Lower leg skin (tissue), 4 donors: ENCODE measurements around the gene PDE8B. TPM values are rescaled to one million over a fixed set of nuclear protein-coding genes. Genes with fewer than 3 reads are reported as not detected.

Experiments
- DNase-seq, 2 donors: peaks; one replicate each; pipeline ENCODE4 v3.0.0-alpha.2; 2019; ENCODE audit warnings: low spot score in 2 of 2
- H3K4me3 ChIP-seq: fragments of 200-600 bp; sonication (generic); 2 replicates; pipeline ENCODE4 v1.5.1; 2017; ENCODE audit warnings: mild to moderate bottlenecking, low read depth; ENCODE audit not compliant: poor library complexity, severe bottlenecking
- CTCF ChIP-seq, 3 donors: fragments of 450-650 bp; IDR thresholded peaks; one replicate each; pipeline ENCODE4 v1.5.1; 2016; ENCODE audit warnings: antibody characterized with exemption in 3 of 3, mild to moderate bottlenecking in 3 of 3, moderate library complexity in 2 of 3
- POLR2A ChIP-seq, 2 donors: fragments of 450-650 bp; IDR thresholded peaks; one replicate each; pipeline ENCODE4 v1.6.1; 2016 to 2017; ENCODE audit warnings: antibody characterized with exemption in 2 of 2, mild to moderate bottlenecking in 1 of 2, moderate library complexity in 1 of 2
- WGBS, 2 donors: methylation state at CpG; one replicate each; pipeline ENCODE4 v1.1.5; 2018; 5-methylcytosine and 5-hydroxymethylcytosine counted together
- intact Hi-C: fragments of 100-400 bp; cut with DNase I; formaldehyde crosslinking; loops from one replicate; pipeline ENCODE4 v1.15.0; 2023; ENCODE audit warnings: low total_unique reads
- total RNA-seq, 4 donors: library from RNA; depleted of rRNA; stranded (reverse); fragments of >200 nt; gene quantifications; one replicate each; pipeline ENCODE4 v1.1.0, GENCODE V29; 2016

PDE8B gene
- total RNA-seq, 4 donors from 2014 or later, result 2.3 to 4.5 (median 2.6) TPM

DNA sequence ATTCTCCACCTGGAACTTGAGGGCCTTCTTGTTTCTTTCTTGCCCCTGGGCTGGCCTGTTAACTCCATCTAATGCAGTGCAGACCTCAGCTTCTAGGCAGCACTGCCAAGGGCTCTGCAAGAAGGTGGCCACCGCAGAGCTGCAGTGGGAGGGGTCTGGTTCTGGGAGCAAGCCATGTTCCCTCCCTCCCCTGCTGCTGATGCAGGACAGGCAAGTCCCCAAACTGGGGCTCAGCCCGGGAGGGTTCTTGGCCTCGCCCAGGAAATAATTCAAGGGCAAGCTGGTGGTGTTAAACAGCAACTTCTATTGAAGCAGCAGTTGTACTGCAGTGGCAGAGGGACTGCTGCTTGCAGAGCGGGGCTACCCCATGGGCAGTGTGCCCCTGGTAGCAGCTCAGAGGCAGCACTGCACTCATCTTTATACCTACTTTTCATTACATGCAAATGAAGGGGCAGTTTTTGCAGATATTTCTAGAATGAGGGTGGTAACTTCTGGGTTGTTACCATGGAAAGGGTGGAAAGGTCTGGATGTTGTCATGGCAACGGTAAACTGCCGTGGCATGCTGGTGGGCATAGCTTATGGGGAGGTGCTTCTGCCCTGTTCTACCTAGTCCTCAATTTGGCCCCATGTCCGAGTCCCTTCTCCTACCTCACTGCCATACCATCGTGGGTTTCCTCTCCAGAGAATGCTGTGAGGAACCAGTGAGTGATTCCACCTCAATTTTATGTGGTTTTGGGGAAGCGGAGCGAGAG lies 199.6 kb downstream of the PDE8B start:
- intact Hi-C loops, result no loop called here
- no peak for DNase-seq
- H3K4me3 ChIP-seq, result no peak overlapping the region
- WGBS, 2 donors, result 70 to 72% methylated on average over 10 of the region's 10 CpGs
- TF ChIP-seq POLR2A (IDR thresholded peaks at IDR 0.05), result no peak
- TF ChIP-seq CTCF (IDR thresholded peaks at IDR 0.05), result no peak

- 75 to 88% methylated on average over 7 of the region's 7 CpGs for WGBS, 2 donors
- intact Hi-C loops, result no loop called here
- TF ChIP-seq CTCF (IDR thresholded peaks at IDR 0.05) (no peak), POLR2A (IDR thresholded peaks at IDR 0.05) (no peak)
- H3K4me3 ChIP-seq, result no peak overlapping the region
- DNase-seq, result no peak
These were observed 202.6 kb downstream of the PDE8B start for GRCh38 chr5:77413049-77413448.

GRCh38 chr5:77418162-77418561 lies 207.7 kb downstream of the PDE8B start:
- WGBS, 2 donors, result 84 to 93% methylated on average over 5 of the region's 5 CpGs
- intact Hi-C loops, result no loop called here
- TF ChIP-seq CTCF (IDR thresholded peaks at IDR 0.05), result no peak
- TF ChIP-seq POLR2A (IDR thresholded peaks at IDR 0.05), result no peak
- DNase-seq, result no peak
- H3K4me3 ChIP-seq, result no peak overlapping the region

DNA sequence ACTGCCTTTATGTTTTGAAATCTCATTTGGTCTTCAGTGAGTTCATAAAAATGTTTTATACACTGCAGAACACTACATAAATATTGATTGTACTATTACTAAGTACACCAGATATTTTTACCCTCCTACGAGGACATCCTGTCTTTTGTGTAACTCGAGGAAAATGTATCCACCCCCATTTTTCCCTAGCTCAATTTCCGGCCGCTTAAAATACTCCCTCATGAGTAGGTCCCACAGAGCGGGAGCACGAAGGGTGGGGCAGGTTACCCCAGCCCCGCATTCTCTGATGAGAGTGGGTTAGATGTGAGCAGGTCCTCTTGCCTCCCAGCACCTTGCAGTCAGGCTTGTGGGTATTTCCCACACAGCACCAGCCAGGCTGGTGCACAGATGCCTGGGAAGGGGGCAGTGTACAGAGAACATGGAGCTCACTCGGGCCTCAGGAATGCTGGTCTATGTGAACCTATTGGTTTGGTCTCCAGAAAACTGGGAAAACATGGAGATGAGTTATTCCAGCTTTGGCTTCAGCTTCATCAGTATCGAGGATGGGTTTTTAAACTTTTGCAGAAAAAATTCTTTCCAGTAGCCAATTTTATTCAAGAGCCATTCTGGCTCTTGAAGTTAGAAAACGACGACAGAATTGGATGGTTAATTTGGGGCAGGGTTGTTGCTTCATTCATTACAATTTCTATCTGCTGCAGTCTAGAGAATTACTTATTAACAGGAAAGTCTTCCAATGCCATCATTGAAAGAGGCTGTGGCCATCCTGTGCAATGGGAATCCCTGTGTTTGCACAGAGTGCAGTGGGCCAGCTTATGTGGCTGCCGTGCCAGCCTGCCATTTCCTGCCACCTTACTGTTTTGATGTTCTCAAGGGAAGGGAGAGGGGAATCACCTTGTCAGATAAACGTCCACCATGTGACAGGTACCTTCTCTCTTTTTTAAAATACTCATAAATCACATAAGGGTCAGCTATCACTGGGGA lies 208.4 kb downstream of the PDE8B start:
- TF ChIP-seq CTCF (IDR thresholded peaks at IDR 0.05) (no peak), POLR2A (IDR thresholded peaks at IDR 0.05) (no peak)
- intact Hi-C loops, result no loop called here
- WGBS, 2 donors, result 66 to 72% methylated on average over 13 of the region's 13 CpGs
- H3K4me3 ChIP-seq, result no peak overlapping the region
- DNase-seq, result no peak

- no peak for TF ChIP-seq CTCF (IDR thresholded peaks at IDR 0.05)
- no peak for TF ChIP-seq POLR2A (IDR thresholded peaks at IDR 0.05)
- no peak for DNase-seq
- 81 to 88% methylated on average over 8 of the region's 8 CpGs for WGBS, 2 donors
- H3K4me3 ChIP-seq, result no peak overlapping the region
- intact Hi-C loops, result no loop called here
These were observed 209.4 kb downstream of the PDE8B start for GRCh38 chr5:77419644-77420582.
